DOHH2 (cell line): ENCODE data around the gene ASTN1.

Experiments used
- EZH2phosphoT487 ChIP-seq: fragments of 200-600 bp; sonication (generic); IDR thresholded peaks from 2 replicates; pipeline ENCODE4 v1.6.1; 2017; ENCODE audit warnings: borderline replicate concordance, mild to moderate bottlenecking, antibody characterized with exemption, low read length, moderate library complexity, mixed read lengths
- TF ChIP-seq, protein P1 (sequence below): fragments of 200-600 bp; sonication (generic); IDR thresholded peaks from one replicate; pipeline ENCODE4 v1.5.1; 2014; ENCODE audit warnings: antibody characterized with exemption, mild to moderate bottlenecking, low read depth, low read length; ENCODE audit not compliant: poor library complexity, severe bottlenecking

GRCh38 chr1:176885341-176885740, 279.2 kb downstream of the ASTN1 start:
- TF ChIP-seq, protein P1, sequence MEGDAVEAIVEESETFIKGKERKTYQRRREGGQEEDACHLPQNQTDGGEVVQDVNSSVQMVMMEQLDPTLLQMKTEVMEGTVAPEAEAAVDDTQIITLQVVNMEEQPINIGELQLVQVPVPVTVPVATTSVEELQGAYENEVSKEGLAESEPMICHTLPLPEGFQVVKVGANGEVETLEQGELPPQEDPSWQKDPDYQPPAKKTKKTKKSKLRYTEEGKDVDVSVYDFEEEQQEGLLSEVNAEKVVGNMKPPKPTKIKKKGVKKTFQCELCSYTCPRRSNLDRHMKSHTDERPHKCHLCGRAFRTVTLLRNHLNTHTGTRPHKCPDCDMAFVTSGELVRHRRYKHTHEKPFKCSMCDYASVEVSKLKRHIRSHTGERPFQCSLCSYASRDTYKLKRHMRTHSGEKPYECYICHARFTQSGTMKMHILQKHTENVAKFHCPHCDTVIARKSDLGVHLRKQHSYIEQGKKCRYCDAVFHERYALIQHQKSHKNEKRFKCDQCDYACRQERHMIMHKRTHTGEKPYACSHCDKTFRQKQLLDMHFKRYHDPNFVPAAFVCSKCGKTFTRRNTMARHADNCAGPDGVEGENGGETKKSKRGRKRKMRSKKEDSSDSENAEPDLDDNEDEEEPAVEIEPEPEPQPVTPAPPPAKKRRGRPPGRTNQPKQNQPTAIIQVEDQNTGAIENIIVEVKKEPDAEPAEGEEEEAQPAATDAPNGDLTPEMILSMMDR, result no peak
- TF ChIP-seq EZH2phosphoT487, result no peak
